Medulla oblongata (tissue), 1 donor: ENCODE results near the gene SCN4B.

ENCODE experiments used
- DNase-seq: peaks from one replicate; pipeline ENCODE4 v3.0.0-alpha.2; 2015; ENCODE audit errors: extremely low spot score

Gene SCN4B

GRCh38 chr11:118174006-118174567 is 21.5 kb upstream of the SCN4B start:
- no peak for DNase-seq

- DNase-seq = no peak
Observed at GRCh38 chr11:118172356-118172755, 19.7 kb upstream of the SCN4B start.

GRCh38 chr11:118171269-118172062 is 18.8 kb upstream of the SCN4B start:
- peak; percentile 91 for DNase-seq

GRCh38 chr11:118170882-118171268 is 18.3 kb upstream of the SCN4B start:
- no peak for DNase-seq

GRCh38 chr11:118170231-118170630 is 17.6 kb upstream of the SCN4B start:
- DNase-seq = no peak

GRCh38 chr11:118169300-118170140 is 16.9 kb upstream of the SCN4B start:
- no peak for DNase-seq

GRCh38 chr11:118168751-118169150 is 16.1 kb upstream of the SCN4B start:
- DNase-seq = no peak

- DNase-seq = no peak
Observed at GRCh38 chr11:118168316-118168715, 15.7 kb upstream of the SCN4B start.

- DNase-seq = no peak
Observed at GRCh38 chr11:118167906-118168305, 15.3 kb upstream of the SCN4B start.

- DNase-seq = no peak
Observed at GRCh38 chr11:118167253-118167652, 14.6 kb upstream of the SCN4B start.

- no peak for DNase-seq
Observed at GRCh38 chr11:118166641-118167040, 14.0 kb upstream of the SCN4B start.

- DNase-seq = no peak
Observed at GRCh38 chr11:118164885-118165284, 12.3 kb upstream of the SCN4B start.

- DNase-seq = no peak
Observed at GRCh38 chr11:118163494-118163893, 10.9 kb upstream of the SCN4B start.

GRCh38 chr11:118162846-118163245 is 10.2 kb upstream of the SCN4B start:
- no peak for DNase-seq

- DNase-seq = no peak
Observed at GRCh38 chr11:118161786-118162185, 9.2 kb upstream of the SCN4B start.

- no peak for DNase-seq
Observed at GRCh38 chr11:118157186-118157895, 4.7 kb upstream of the SCN4B start.

GRCh38 chr11:118156531-118157185 is 4.0 kb upstream of the SCN4B start:
- no peak for DNase-seq

GRCh38 chr11:118155776-118156530 is 3.3 kb upstream of the SCN4B start:
- no peak for DNase-seq

GRCh38 chr11:118154641-118155040 is 2.0 kb upstream of the SCN4B start:
- DNase-seq = no peak

GRCh38 chr11:118153976-118154375 is 1.4 kb upstream of the SCN4B start:
- DNase-seq = no peak

- no peak for DNase-seq
Observed at GRCh38 chr11:118153516-118153915, 893 bp upstream of the SCN4B start.
